Osteoblast (primary cell): ENCODE data around the gene STAT6. TPM values are rescaled to one million over a fixed set of nuclear protein-coding genes. Genes with fewer than 3 reads are reported as not detected.

Experiments
- DNase-seq: peaks from one replicate; pipeline ENCODE4 v3.0.0; 2011; ENCODE audit warnings: low spot score, mixed read lengths; ENCODE audit not compliant: insufficient read length; ENCODE audit errors: missing footprints
- H2AFZ ChIP-seq: 2 replicates; pipeline ENCODE4 v1.6.0; 2011; ENCODE audit warnings: mild to moderate bottlenecking, low read length
- H3K27ac ChIP-seq: 2 replicates; pipeline ENCODE4 v1.5.1; 2011; ENCODE audit warnings: mild to moderate bottlenecking, low read depth, low read length, moderate library complexity
- H3K27me3 ChIP-seq: 2 replicates; pipeline ENCODE4 v1.6.0; 2012; ENCODE audit warnings: mild to moderate bottlenecking, control low read depth, inconsistent platforms, low read length, moderate library complexity; ENCODE audit not compliant: insufficient read depth
- H3K36me3 ChIP-seq: 2 replicates; pipeline ENCODE4 v1.5.1; 2011; ENCODE audit warnings: mild to moderate bottlenecking, low read length, control low read depth, moderate library complexity; ENCODE audit not compliant: insufficient read depth
- H3K4me1 ChIP-seq: 2 replicates; pipeline ENCODE4 v1.5.1; 2011; ENCODE audit warnings: mild to moderate bottlenecking, low read length, control low read depth, moderate library complexity; ENCODE audit not compliant: insufficient read depth
- H3K4me2 ChIP-seq: 2 replicates; pipeline ENCODE4 v1.6.0; 2011; ENCODE audit warnings: mild to moderate bottlenecking, low read length; ENCODE audit not compliant: insufficient read depth
- H3K4me3 ChIP-seq: fragments of 200-600 bp; sonication (generic); 3 replicates; pipeline ENCODE4 v1.5.1; 2012; ENCODE audit warnings: mild to moderate bottlenecking, low read length, inconsistent platforms; ENCODE audit not compliant: insufficient read depth
- H3K79me2 ChIP-seq: 2 replicates; pipeline ENCODE4 v1.6.0; 2012; ENCODE audit warnings: mild to moderate bottlenecking, low read length, control low read depth, inconsistent platforms; ENCODE audit not compliant: insufficient read depth
- H3K9me3 ChIP-seq: 2 replicates; pipeline ENCODE4 v1.5.1; 2011; ENCODE audit warnings: low read depth, low read length, control low read depth
- H4K20me1 ChIP-seq: 2 replicates; pipeline ENCODE4 v1.6.0; 2012; ENCODE audit warnings: mild to moderate bottlenecking, low read length, control low read depth; ENCODE audit not compliant: insufficient read depth
- total RNA-seq: library from RNA; depleted of rRNA; stranded (reverse); fragments of >200 nt; gene quantifications from 2 replicates; pipeline ENCODE4 v1.2.3, GENCODE V29; 2012
- TF ChIP-seq, protein P1 (sequence below): IDR thresholded peaks from 2 replicates; pipeline ENCODE4 v1.5.1; 2011; ENCODE audit warnings: mild to moderate bottlenecking, low read depth, low read length, moderate library complexity; ENCODE audit errors: extremely low read depth

STAT6 gene
- total RNA-seq, 1 donor, result 167 TPM

DNA sequence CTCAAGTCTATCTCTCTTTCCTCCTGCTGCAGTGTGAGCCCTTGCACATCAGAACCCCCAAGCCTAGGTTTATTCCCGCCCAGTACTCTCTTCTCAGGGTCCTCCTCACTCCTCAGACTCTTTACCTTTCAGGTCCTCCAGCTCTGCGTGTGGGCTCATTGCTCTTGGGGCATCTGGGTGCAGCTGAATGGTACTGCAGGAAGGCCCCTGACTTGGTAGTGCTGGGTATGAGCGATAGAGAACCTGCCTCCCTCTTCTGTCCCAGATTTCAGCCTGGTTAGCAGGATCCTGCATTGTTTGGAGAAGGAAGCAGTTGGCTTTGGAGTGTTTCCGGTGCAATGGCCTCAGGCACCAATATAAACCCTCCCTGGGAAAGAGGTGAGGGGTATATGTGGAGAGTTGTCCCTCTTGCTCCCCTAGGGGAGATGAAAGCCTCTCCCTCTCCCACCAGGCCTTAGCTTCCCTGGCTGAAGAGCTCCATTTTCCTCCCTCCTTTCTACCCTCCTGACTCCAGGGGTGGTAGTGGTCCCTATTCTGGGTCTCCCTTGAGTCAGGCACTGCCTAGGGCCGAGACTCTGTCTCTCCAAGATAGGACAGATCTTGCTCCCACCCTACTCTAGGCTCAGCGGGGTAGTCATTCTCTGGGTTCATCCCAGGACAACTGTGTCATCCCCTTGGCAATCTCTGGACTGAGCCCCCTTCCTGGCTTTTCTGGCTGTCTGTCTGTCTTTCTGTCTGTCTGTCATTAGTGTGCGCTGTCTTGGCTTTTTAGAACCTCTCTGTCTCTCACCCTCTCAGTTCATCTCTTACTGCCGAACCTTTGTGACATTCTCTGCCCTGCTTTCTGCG lies 21.0 kb upstream of the STAT6 start:
- peak; percentile 85 for DNase-seq
- peak overlapping the region; percentile 95 for H3K4me3 ChIP-seq
- H3K36me3 ChIP-seq, result peaks cover 12% of the 10 kb centered on the region
- peaks cover 43% of the 10 kb centered on the region for H4K20me1 ChIP-seq
- no peak overlapping the region for H2AFZ ChIP-seq
- peak overlapping the region; percentile 89 for H3K4me2 ChIP-seq
- peaks cover 73% of the 10 kb centered on the region for H3K4me1 ChIP-seq
- TF ChIP-seq, protein P1, sequence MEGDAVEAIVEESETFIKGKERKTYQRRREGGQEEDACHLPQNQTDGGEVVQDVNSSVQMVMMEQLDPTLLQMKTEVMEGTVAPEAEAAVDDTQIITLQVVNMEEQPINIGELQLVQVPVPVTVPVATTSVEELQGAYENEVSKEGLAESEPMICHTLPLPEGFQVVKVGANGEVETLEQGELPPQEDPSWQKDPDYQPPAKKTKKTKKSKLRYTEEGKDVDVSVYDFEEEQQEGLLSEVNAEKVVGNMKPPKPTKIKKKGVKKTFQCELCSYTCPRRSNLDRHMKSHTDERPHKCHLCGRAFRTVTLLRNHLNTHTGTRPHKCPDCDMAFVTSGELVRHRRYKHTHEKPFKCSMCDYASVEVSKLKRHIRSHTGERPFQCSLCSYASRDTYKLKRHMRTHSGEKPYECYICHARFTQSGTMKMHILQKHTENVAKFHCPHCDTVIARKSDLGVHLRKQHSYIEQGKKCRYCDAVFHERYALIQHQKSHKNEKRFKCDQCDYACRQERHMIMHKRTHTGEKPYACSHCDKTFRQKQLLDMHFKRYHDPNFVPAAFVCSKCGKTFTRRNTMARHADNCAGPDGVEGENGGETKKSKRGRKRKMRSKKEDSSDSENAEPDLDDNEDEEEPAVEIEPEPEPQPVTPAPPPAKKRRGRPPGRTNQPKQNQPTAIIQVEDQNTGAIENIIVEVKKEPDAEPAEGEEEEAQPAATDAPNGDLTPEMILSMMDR, result no peak
- no peaks in the 10 kb centered on the region for H3K9me3 ChIP-seq
- H3K27ac ChIP-seq, result peak overlapping the region; percentile 80
- H3K27me3 ChIP-seq, result no peaks in the 10 kb centered on the region
- peaks cover 84% of the 10 kb centered on the region for H3K79me2 ChIP-seq

DNA sequence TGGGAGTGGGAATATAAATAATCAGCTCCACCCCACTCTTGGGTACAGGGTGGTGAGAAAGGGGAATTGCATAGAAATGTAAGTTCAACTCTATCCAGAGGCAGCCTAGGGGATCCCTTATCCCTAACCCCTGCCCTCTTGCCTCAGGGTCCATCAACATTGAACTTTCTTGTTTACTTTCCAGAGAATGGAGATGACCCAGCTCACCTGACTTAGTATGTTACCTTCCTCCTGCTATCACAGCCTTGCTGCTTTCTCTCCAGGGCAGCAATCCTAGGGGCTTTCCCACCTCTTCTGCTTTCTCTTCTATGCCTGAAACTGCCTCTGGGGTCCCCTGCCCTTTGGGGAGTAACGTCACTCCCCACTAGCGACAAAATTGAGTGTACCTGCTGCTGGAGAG lies 19.8 kb upstream of the STAT6 start:
- TF ChIP-seq, protein P1, result no peak
- Histone ChIP-seq H3K27ac (peak overlapping the region; percentile 80), H2AFZ (no peak overlapping the region), H3K4me1 (peaks cover 66% of the 10 kb centered on the region), H3K27me3 (no peaks in the 10 kb centered on the region), H3K4me2 (peak overlapping the region; percentile 89), H3K4me3 (peak overlapping the region; percentile 95), H3K36me3 (peaks cover 12% of the 10 kb centered on the region), H3K79me2 (peaks cover 73% of the 10 kb centered on the region), H4K20me1 (peaks cover 39% of the 10 kb centered on the region), H3K9me3 (no peaks in the 10 kb centered on the region)
- DNase-seq, result peak; percentile 48

DNA sequence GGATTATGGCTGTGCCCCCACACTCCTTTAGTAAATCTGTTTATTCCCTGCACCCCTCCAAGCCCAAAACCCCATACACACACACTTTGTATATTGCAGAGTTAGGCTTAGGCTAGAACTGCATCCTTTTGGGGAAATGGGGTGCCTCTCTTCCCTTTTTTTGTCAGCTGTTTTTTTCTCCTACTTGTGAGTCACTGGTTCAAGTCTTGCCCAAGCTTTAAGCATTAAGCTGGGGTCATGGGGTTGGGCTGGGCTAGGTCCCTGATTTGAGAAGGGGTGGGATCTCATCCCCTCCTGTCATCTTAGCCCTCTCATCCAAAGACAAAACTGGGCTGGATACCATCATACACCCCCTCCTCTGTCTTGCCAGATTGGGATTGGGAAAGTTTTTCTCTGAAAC lies 18.7 kb upstream of the STAT6 start:
- H3K9me3 ChIP-seq, result no peaks in the 10 kb centered on the region
- no peaks in the 10 kb centered on the region for H3K27me3 ChIP-seq
- peaks cover 8% of the 10 kb centered on the region for H3K36me3 ChIP-seq
- peaks cover 34% of the 10 kb centered on the region for H4K20me1 ChIP-seq
- peak; percentile 82 for DNase-seq
- TF ChIP-seq, protein P1, result no peak
- no peak overlapping the region for H2AFZ ChIP-seq
- peaks cover 63% of the 10 kb centered on the region for H3K79me2 ChIP-seq
- peak overlapping the region; percentile 89 for H3K4me2 ChIP-seq
- peak overlapping the region; percentile 95 for H3K4me3 ChIP-seq
- H3K27ac ChIP-seq, result peak overlapping the region; percentile 80
- peaks cover 55% of the 10 kb centered on the region for H3K4me1 ChIP-seq

DNA sequence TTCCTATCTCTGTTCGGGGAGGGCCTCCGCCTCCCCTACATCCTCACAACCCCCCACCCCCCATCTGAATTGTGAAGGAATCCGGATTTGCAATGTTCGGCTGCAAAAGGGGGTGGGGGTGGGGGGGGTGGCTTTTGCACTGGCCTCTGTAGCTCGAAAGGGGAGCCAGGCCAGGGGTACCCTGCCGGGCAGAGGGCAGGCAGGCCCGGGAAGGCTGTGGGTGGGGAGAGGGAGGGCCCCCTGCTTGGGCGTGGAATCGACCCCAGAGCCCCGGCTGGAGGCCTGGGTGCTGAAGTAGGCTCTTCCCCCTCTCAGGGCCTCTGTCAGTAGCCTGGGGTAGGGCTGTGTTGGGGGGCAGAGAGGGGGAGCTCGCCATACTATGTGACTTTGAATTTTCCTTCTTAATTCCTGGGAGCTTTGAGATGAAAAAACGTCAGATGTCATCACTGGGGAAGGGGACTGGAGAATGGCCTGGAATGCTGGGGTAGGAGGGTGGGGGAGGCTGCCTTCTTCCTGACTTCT lies 18.2 kb upstream of the STAT6 start:
- Histone ChIP-seq H3K79me2 (peaks cover 58% of the 10 kb centered on the region), H3K4me1 (peaks cover 52% of the 10 kb centered on the region), H3K9me3 (no peaks in the 10 kb centered on the region), H3K36me3 (peaks cover 7% of the 10 kb centered on the region), H2AFZ (no peak overlapping the region), H3K27ac (peak overlapping the region; percentile 80), H3K4me3 (peak overlapping the region; percentile 95), H3K4me2 (peak overlapping the region; percentile 89), H4K20me1 (peaks cover 34% of the 10 kb centered on the region), H3K27me3 (no peaks in the 10 kb centered on the region)
- TF ChIP-seq, protein P1, result no peak
- peak; percentile 62 for DNase-seq
